ENCODE results near the gene DHCR24. TPM values are rescaled to one million over a fixed set of nuclear protein-coding genes. Genes with fewer than 3 reads are reported as not detected.

The DHCR24 gene
- total and polyA plus RNA-seq, 2 experiments from 2014 or later = 124 to 453 TPM

DNA sequence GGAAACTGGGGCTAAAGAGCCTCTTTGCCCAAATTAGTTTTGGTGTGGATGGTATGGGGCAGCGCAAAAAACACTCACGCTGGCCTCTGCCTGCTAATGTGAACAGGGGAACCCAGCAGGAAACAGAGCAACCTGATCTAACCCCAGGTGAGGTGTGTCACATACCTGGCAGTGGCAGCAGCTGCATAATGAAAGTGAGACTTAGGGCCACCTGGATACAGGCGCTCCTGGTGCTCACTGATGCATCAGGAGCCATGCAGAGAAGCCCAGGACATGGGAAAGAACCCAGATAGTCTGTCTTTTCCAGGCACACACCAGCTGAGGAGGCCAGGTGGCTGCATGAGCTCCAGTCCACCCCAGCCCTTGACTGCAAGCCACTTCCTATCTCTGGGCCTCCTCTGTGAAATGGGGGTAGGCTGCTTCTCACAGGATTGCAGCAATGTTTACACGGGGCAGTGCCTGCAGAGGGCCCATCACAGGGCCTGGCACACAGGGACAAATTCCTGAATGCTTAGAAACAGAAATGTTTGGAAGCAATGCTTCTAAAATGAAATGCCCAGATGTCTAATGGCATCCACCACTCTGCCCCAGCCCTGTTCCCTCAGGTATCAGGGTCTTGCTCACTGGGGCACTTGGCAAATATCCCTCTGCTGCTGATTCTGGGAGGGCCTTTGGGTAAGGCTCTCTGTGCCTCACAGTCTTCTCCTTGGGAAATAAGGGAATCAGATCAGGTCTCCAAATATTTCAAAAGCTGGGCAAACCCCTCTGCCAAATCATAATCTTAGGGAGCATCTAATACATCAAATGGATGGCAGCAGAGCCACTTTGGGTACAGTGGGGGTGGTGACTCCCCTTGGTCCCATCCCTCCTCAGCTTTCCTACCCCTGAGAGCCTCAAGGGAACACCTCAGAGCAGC lies 19.9 kb downstream of the DHCR24 start (continued):
- TF ChIP-seq, protein P1, sequence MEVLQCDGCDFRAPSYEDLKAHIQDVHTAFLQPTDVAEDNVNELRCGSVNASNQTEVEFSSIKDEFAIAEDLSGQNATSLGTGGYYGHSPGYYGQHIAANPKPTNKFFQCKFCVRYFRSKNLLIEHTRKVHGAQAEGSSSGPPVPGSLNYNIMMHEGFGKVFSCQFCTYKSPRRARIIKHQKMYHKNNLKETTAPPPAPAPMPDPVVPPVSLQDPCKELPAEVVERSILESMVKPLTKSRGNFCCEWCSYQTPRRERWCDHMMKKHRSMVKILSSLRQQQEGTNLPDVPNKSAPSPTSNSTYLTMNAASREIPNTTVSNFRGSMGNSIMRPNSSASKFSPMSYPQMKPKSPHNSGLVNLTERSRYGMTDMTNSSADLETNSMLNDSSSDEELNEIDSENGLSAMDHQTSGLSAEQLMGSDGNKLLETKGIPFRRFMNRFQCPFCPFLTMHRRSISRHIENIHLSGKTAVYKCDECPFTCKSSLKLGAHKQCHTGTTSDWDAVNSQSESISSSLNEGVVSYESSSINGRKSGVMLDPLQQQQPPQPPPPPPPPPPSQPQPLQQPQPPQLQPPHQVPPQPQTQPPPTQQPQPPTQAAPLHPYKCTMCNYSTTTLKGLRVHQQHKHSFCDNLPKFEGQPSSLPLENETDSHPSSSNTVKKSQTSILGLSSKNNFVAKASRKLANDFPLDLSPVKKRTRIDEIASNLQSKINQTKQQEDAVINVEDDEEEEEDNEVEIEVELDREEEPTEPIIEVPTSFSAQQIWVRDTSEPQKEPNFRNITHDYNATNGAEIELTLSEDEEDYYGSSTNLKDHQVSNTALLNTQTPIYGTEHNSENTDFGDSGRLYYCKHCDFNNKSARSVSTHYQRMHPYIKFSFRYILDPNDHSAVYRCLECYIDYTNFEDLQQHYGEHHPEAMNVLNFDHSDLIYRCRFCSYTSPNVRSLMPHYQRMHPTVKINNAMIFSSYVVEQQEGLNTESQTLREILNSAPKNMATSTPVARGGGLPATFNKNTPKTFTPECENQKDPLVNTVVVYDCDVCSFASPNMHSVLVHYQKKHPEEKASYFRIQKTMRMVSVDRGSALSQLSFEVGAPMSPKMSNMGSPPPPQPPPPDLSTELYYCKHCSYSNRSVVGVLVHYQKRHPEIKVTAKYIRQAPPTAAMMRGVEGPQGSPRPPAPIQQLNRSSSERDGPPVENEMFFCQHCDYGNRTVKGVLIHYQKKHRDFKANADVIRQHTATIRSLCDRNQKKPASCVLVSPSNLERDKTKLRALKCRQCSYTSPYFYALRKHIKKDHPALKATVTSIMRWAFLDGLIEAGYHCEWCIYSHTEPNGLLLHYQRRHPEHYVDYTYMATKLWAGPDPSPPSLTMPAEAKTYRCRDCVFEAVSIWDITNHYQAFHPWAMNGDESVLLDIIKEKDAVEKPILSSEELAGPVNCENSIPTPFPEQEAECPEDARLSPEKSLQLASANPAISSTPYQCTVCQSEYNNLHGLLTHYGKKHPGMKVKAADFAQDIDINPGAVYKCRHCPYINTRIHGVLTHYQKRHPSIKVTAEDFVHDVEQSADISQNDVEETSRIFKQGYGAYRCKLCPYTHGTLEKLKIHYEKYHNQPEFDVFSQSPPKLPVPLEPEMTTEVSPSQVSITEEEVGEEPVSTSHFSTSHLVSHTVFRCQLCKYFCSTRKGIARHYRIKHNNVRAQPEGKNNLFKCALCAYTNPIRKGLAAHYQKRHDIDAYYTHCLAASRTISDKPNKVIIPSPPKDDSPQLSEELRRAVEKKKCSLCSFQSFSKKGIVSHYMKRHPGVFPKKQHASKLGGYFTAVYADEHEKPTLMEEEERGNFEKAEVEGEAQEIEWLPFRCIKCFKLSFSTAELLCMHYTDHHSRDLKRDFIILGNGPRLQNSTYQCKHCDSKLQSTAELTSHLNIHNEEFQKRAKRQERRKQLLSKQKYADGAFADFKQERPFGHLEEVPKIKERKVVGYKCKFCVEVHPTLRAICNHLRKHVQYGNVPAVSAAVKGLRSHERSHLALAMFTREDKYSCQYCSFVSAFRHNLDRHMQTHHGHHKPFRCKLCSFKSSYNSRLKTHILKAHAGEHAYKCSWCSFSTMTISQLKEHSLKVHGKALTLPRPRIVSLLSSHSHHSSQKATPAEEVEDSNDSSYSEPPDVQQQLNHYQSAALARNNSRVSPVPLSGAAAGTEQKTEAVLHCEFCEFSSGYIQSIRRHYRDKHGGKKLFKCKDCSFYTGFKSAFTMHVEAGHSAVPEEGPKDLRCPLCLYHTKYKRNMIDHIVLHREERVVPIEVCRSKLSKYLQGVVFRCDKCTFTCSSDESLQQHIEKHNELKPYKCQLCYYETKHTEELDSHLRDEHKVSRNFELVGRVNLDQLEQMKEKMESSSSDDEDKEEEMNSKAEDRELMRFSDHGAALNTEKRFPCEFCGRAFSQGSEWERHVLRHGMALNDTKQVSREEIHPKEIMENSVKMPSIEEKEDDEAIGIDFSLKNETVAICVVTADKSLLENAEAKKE (CRISPR knock-in tag; IDR thresholded peaks at IDR 0.05) = no peak
- TF ChIP-seq, protein P2, sequence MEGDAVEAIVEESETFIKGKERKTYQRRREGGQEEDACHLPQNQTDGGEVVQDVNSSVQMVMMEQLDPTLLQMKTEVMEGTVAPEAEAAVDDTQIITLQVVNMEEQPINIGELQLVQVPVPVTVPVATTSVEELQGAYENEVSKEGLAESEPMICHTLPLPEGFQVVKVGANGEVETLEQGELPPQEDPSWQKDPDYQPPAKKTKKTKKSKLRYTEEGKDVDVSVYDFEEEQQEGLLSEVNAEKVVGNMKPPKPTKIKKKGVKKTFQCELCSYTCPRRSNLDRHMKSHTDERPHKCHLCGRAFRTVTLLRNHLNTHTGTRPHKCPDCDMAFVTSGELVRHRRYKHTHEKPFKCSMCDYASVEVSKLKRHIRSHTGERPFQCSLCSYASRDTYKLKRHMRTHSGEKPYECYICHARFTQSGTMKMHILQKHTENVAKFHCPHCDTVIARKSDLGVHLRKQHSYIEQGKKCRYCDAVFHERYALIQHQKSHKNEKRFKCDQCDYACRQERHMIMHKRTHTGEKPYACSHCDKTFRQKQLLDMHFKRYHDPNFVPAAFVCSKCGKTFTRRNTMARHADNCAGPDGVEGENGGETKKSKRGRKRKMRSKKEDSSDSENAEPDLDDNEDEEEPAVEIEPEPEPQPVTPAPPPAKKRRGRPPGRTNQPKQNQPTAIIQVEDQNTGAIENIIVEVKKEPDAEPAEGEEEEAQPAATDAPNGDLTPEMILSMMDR (conservative IDR thresholded peaks at IDR 0.05; ENCODE audit: low read depth in 2 of 2) = no peak

DNA sequence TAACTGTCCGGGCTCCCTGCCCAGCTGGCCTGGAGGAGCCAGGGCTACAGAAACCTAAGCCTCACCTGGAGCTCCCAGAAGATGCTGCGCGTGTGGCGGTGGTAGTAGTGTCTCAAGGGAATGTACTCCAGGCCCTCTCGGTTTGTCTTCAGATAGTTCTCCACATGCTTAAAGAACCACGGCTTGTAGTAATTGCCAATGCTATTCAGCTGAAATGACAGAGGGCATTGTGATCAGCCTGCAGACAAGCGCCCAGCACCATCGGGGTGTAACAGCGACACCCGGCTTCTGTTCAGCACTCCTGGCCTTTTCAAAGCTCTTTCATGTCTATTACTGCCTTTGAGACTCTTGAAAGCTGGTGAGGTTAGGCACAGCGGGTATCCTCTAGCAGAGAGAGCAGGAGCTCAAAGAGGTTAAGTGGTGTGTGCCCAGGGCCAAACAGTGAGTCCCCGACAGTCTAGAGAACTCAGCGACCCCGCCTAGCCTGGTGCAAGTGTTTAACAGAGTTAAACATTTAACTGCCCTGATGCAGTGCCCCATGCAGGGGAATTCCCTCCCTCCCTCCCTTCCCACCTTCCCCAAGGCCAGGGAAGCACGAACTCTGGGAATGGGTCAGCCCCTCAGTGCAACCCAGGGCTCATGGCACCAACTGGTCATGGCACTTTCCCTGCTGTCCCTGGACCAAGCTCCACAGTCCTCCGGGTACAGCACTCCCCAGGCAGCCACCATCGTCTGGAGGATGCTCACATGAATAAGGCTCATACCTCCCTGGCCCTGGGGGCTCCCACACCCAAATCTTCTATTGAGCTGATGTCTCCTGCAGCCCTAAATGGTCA lies 21.5 kb downstream of the DHCR24 start:
- peaks cover 53% of the 10 kb centered on the region for H4K20me1 ChIP-seq (replicated peaks; ENCODE audit: insufficient read depth)
- H3K4me2 ChIP-seq = no peak overlapping the region
- no peaks in the 10 kb centered on the region; the same call in 2 of the 3 replicates for H3K4me1 Mint-ChIP-seq
- no peak for TF ChIP-seq EZH2phosphoT487 (IDR thresholded peaks at IDR 0.05; ENCODE audit: unreplicated experiment)
- TF ChIP-seq, protein P2 (conservative IDR thresholded peaks at IDR 0.05; ENCODE audit: low read depth in 2 of 2) = no peak
- TF ChIP-seq EZH2 (IDR thresholded peaks at IDR 0.05; ENCODE audit: low read depth, unreplicated experiment) = no peak
- TF ChIP-seq ZNF114 (CRISPR knock-in tag; IDR thresholded peaks at IDR 0.05) = no peak
- no peak for TF ChIP-seq STAT1 (IDR thresholded peaks at IDR 0.05; ENCODE audit: unreplicated experiment)
- TF ChIP-seq JUNB (IDR thresholded peaks at IDR 0.05; ENCODE audit: unreplicated experiment) = no peak
- no peak for TF ChIP-seq POLR2AphosphoS5 (IDR thresholded peaks at IDR 0.05; ENCODE audit: low read depth)
- no peak for TF ChIP-seq ZNF331 (CRISPR knock-in tag; IDR thresholded peaks at IDR 0.05; ENCODE audit: low read depth)
- DNase-seq (ENCODE audit: low spot score) = no peak
- H3K36me3 Mint-ChIP-seq (ENCODE audit: low read depth) = peaks cover 88% of the 10 kb centered on the region
- no peaks in the 10 kb centered on the region for H3K9me2 ChIP-seq (ENCODE audit: insufficient read depth)
- H3K36me3 ChIP-seq (ENCODE audit: insufficient read depth) = peaks cover 74% of the 10 kb centered on the region
- no peak overlapping the region for H3K4me3 ChIP-seq
- H3K27me3 ChIP-seq (ENCODE audit: insufficient read depth) = no peaks in the 10 kb centered on the region
- ATAC-seq = no peak
- no peak overlapping the region for H3K4me3 Mint-ChIP-seq
- no peaks in the 10 kb centered on the region for H3K4me1 ChIP-seq (ENCODE audit: insufficient read depth)
- no peak overlapping the region for H3K27ac ChIP-seq (ENCODE audit: low read depth)
- H3F3A ChIP-seq (replicated peaks; ENCODE audit: low read depth) = 0 out of 2 replicates have a peak, but pooled peaks cover 12% of the 10 kb centered on the region
- no peaks in the 10 kb centered on the region for H3K9me3 Mint-ChIP-seq
- H3K27me3 Mint-ChIP-seq (ENCODE audit: insufficient read depth, low read depth, poor library complexity) = peaks cover 6% of the 10 kb centered on the region
- H3K79me2 ChIP-seq (replicated peaks; ENCODE audit: insufficient read depth) = peaks cover 48% of the 10 kb centered on the region
- H3K27ac Mint-ChIP-seq = no peak overlapping the region
- no peak overlapping the region for H2AFZ ChIP-seq
